Stomach (tissue), 9 donors: ENCODE measurements around the gene GOLGA7B. TPM values are rescaled to one million over a fixed set of nuclear protein-coding genes. Genes with fewer than 3 reads are reported as not detected.
A peak's percentile ranks its signal among the peaks of the same experiment; 100 is the strongest.

ENCODE experiments used
- DNase-seq, 2 donors: peaks; one replicate each; pipeline versions ENCODE4 v3.0.0 to v3.0.0-alpha.2; 2013 to 2019
- H3K27ac ChIP-seq, 5 donors: fragments of 200-600 bp in 4 of 5; sonication (generic) in 4 of 5; one replicate each; pipeline ENCODE4 v1.5.1; 2013 to 2019; ENCODE audit warnings: mild to moderate bottlenecking in 1 of 5, moderate library complexity in 1 of 5
- H3K27me3 ChIP-seq, 3 donors: fragments of 200-600 bp; sonication (generic); one replicate each; pipeline ENCODE4 v1.5.1; 2017 to 2019; ENCODE audit warnings: mixed run types in 1 of 3
- H3K36me3 ChIP-seq, 4 donors: fragments of 200-600 bp; sonication (generic); 1 replicate in 3 of 4; 2 replicates in 1 of 4; pipeline ENCODE4 v1.5.1; 2016 to 2019
- H3K4me1 ChIP-seq, 4 donors: fragments of 200-600 bp; sonication (generic); one replicate each; pipeline ENCODE4 v1.5.1; 2016 to 2019
- H3K4me3 ChIP-seq, 4 donors: fragments of 200-600 bp; sonication (generic) in 3 of 4; one replicate each; pipeline ENCODE4 v1.5.1; 2016 to 2019; ENCODE audit warnings: mild to moderate bottlenecking in 1 of 4
- H3K9me3 ChIP-seq, 4 donors: fragments of 200-600 bp; sonication (generic); one replicate each; pipeline ENCODE4 v1.5.1; 2016 to 2019
- CTCF ChIP-seq, 7 experiments: fragments of 450-650 bp in 4 of 7; fragments of 200-600 bp in 3 of 7; sonication (generic) in 3 of 7; IDR thresholded peaks; one replicate each; pipeline ENCODE4 v1.5.1; 2016 to 2019; ENCODE audit warnings: antibody characterized with exemption in 7 of 7, control low read depth in 2 of 7, mild to moderate bottlenecking in 1 of 7
- EP300 ChIP-seq: sonication (generic); formaldehyde crosslinking; IDR thresholded peaks from one replicate; pipeline ENCODE4 v1.6.1; 2017; ENCODE audit warnings: antibody characterized with exemption
- POLR2A ChIP-seq, 4 donors: fragments of 450-650 bp; IDR thresholded peaks; one replicate each; pipeline ENCODE4 v1.6.1; 2016; ENCODE audit warnings: antibody characterized with exemption in 4 of 4, control low read depth in 2 of 4, mild to moderate bottlenecking in 1 of 4, moderate library complexity in 1 of 4
- POLR2AphosphoS5 ChIP-seq, 3 donors: sonication (generic); formaldehyde crosslinking; IDR thresholded peaks; one replicate each; pipeline ENCODE4 v1.6.1; 2016; ENCODE audit warnings: antibody characterized with exemption in 3 of 3
- WGBS, 5 donors: extraction: QIAGEN DNeasy Blood & Tissue Kit in 3 of 5; methylation state at CpG; one replicate each; pipeline versions ENCODE4 v1.1.5 to v1.1.7; 2013 to 2018; 5-methylcytosine and 5-hydroxymethylcytosine counted together
- intact Hi-C: fragments of 100-400 bp; cut with DNase I; formaldehyde crosslinking; loops from one replicate; pipeline ENCODE4 v1.15.1; 2023; ENCODE audit warnings: low total_unique reads
- polyA plus RNA-seq, 3 donors: library from polyadenylated mRNA; stranded (reverse); fragments of 200-250 nt; gene quantifications; one replicate each; pipeline ENCODE4 v1.2.3, GENCODE V29; 2013
- total RNA-seq, 5 donors: library from RNA; depleted of rRNA; stranded (reverse); fragments of >200 nt; gene quantifications; one replicate each; pipeline versions ENCODE4 v1.1.0 to v1.2.3, GENCODE V29; 2014 to 2016
- donor health status: healthy with polysubstance abuse.
- donor health status: Bipolar disorder and iron deficiency.
- donor health status: healthy.

Gene GOLGA7B
- total and polyA plus RNA-seq, 8 donors: 0.31 to 2.8 (median 0.83) TPM

GRCh38 chr10:97888641-97889262 is 39.1 kb downstream of the GOLGA7B start:
- peak overlapping the region in 1 of 5 donors; percentile 53 for H3K27ac ChIP-seq
- peak; percentile 67 to 75 for DNase-seq
- 34 to 52% (median 46%) methylated on average over 11 to 12 of the region's 12 CpGs for WGBS, 5 donors
- peaks cover 0 to 5% (median 0%) of the 10 kb centered on the region in 3 donors for H3K27me3 ChIP-seq
- TF ChIP-seq POLR2A (IDR thresholded peaks at IDR 0.05) (no peak), CTCF (IDR thresholded peaks at IDR 0.05) (no peak), EP300 (no peak), POLR2AphosphoS5 (IDR thresholded peaks at IDR 0.05) (no peak)
- no peaks in the 10 kb centered on the region for H3K9me3 ChIP-seq
- no peak overlapping the region for H3K4me3 ChIP-seq
- intact Hi-C loops: no loop called here
- peaks cover 8 to 38% (median 20%) of the 10 kb centered on the region in 4 donors for H3K4me1 ChIP-seq
- no peaks in the 10 kb centered on the region for H3K36me3 ChIP-seq

- intact Hi-C loops: no loop called here
- Histone ChIP-seq H3K9me3 (no peaks in the 10 kb centered on the region), H3K4me1 (peaks cover 8 to 38% (median 20%) of the 10 kb centered on the region in 4 donors), H3K4me3 (no peak overlapping the region), H3K36me3 (no peaks in the 10 kb centered on the region), H3K27me3 (peaks cover 0 to 5% (median 0%) of the 10 kb centered on the region in 3 donors), H3K27ac (no peak overlapping the region)
- TF ChIP-seq POLR2A (IDR thresholded peaks at IDR 0.05) (no peak), POLR2AphosphoS5 (IDR thresholded peaks at IDR 0.05) (no peak), EP300 (no peak), CTCF (IDR thresholded peaks at IDR 0.05) (no peak)
- peak in 1 of 2 donors; percentile 60 for DNase-seq
- WGBS, 5 donors: 62 to 73% (median 67%) methylated on average over 15 to 18 of the region's 18 CpGs
Measured at GRCh38 chr10:97889461-97890265, 40.0 kb downstream of the GOLGA7B start.

GRCh38 chr10:97891497-97892167 is 42.0 kb downstream of the GOLGA7B start:
- intact Hi-C loops: no loop called here
- H3K4me3 ChIP-seq: no peak overlapping the region
- WGBS, 5 donors: 72 to 80% (median 77%) methylated on average over 13 to 17 of the region's 17 CpGs
- no peak overlapping the region for H3K27ac ChIP-seq
- peaks cover 8 to 31% (median 20%) of the 10 kb centered on the region in 4 donors for H3K4me1 ChIP-seq
- peak in 1 of 2 donors; percentile 37 for DNase-seq
- peaks cover 0 to 23% (median 0%) of the 10 kb centered on the region in 3 donors for H3K27me3 ChIP-seq
- no peaks in the 10 kb centered on the region for H3K9me3 ChIP-seq
- no peaks in the 10 kb centered on the region for H3K36me3 ChIP-seq
- no peak for TF ChIP-seq CTCF (IDR thresholded peaks at IDR 0.05)
- TF ChIP-seq POLR2A (IDR thresholded peaks at IDR 0.05): no peak
- no peak for TF ChIP-seq EP300
- TF ChIP-seq POLR2AphosphoS5 (IDR thresholded peaks at IDR 0.05): no peak

- no peak overlapping the region for H3K27ac ChIP-seq
- H3K4me1 ChIP-seq: peaks cover 8 to 24% (median 19%) of the 10 kb centered on the region in 4 donors
- no peaks in the 10 kb centered on the region for H3K9me3 ChIP-seq
- intact Hi-C loops: no loop called here
- no peak for DNase-seq
- no peak for TF ChIP-seq POLR2AphosphoS5 (IDR thresholded peaks at IDR 0.05)
- no peak for TF ChIP-seq CTCF (IDR thresholded peaks at IDR 0.05)
- TF ChIP-seq POLR2A (IDR thresholded peaks at IDR 0.05): no peak
- TF ChIP-seq EP300: no peak
- H3K36me3 ChIP-seq: no peaks in the 10 kb centered on the region
- no peak overlapping the region for H3K4me3 ChIP-seq
- H3K27me3 ChIP-seq: peaks cover 0 to 29% (median 0%) of the 10 kb centered on the region in 3 donors
- 56 to 79% (median 67%) methylated on average over 2 of the region's 2 CpGs for WGBS, 5 donors
Measured at GRCh38 chr10:97892506-97892905, 42.9 kb downstream of the GOLGA7B start.
